Inflammatory macrophage treated with lipopolysaccharide for 4 hours (primary cell): ENCODE measurements around the gene SCN5A.
"Not testable (repeated sequence)": the region's sequence is repeated elsewhere in the genome, so short reads cannot be mapped to it uniquely, and the experiment has no call there.

Experiments
- DNase-seq: peaks from one replicate; pipeline ENCODE4 v3.0.0-alpha.2; 2020

The SCN5A gene

GRCh38 chr3:38577371-38578080 lies 72.0 kb downstream of the SCN5A start:
- DNase-seq: no peak

- no peak for DNase-seq
Measured at GRCh38 chr3:38576526-38577370, 72.7 kb downstream of the SCN5A start.

- no peak for DNase-seq
Measured at GRCh38 chr3:38576131-38576525, 73.4 kb downstream of the SCN5A start.

- no peak for DNase-seq
Measured at GRCh38 chr3:38575279-38575843, 74.1 kb downstream of the SCN5A start.

GRCh38 chr3:38574411-38575278 lies 74.8 kb downstream of the SCN5A start:
- no peak for DNase-seq

GRCh38 chr3:38573556-38573955 lies 75.9 kb downstream of the SCN5A start:
- no peak for DNase-seq

- no peak for DNase-seq
Measured at GRCh38 chr3:38573111-38573510, 76.4 kb downstream of the SCN5A start.

GRCh38 chr3:38567498-38567897 lies 82.0 kb downstream of the SCN5A start:
- no peak for DNase-seq

- not testable (repeated sequence) for DNase-seq
Measured at GRCh38 chr3:38566794-38567193, 82.7 kb downstream of the SCN5A start.

- DNase-seq: no peak
Measured at GRCh38 chr3:38566215-38566528, 83.3 kb downstream of the SCN5A start.

- no peak for DNase-seq
Measured at GRCh38 chr3:38565339-38566214, 83.9 kb downstream of the SCN5A start.

- no peak for DNase-seq
Measured at GRCh38 chr3:38564631-38565338, 84.7 kb downstream of the SCN5A start.

GRCh38 chr3:38563886-38564270 lies 85.6 kb downstream of the SCN5A start:
- no peak for DNase-seq

GRCh38 chr3:38563070-38563885 lies 86.2 kb downstream of the SCN5A start:
- DNase-seq: no peak

GRCh38 chr3:38562467-38562925 lies 87.0 kb downstream of the SCN5A start:
- DNase-seq: no peak

GRCh38 chr3:38561746-38562466 lies 87.6 kb downstream of the SCN5A start:
- DNase-seq: no peak

- DNase-seq: no peak
Measured at GRCh38 chr3:38560996-38561717, 88.3 kb downstream of the SCN5A start.

GRCh38 chr3:38560284-38560683 lies 89.2 kb downstream of the SCN5A start:
- no peak for DNase-seq

- no peak for DNase-seq
Measured at GRCh38 chr3:38558864-38559263, 90.6 kb downstream of the SCN5A start.
